T-helper 17 cell (primary cell): Measurements from ENCODE around the gene CCZ1. TPM values are rescaled to one million over a fixed set of nuclear protein-coding genes. Genes with fewer than 3 reads are reported as not detected.
"Not testable (repeated sequence)": the region's sequence is repeated elsewhere in the genome, so short reads cannot be mapped to it uniquely, and the experiment has no call there.

Source experiments
- ATAC-seq: fragments of 150-1000 bp; cut with Tn5 transposase; 2 replicates; pipeline ENCODE4 v1.10.0; 2021; ENCODE audit warnings: mild to moderate bottlenecking, moderate library complexity
- DNase-seq, 3 donors: peaks; one replicate each; pipeline versions ENCODE4 v3.0.0 to v3.0.0-alpha.2; 2020 to 2021
- H3K9me3 ChIP-seq: one replicate; pipeline ENCODE4 v1.7.0; 2013; ENCODE audit warnings: low read length, mild to moderate bottlenecking; ENCODE audit not compliant: control insufficient read depth, poor library complexity, severe bottlenecking
- H3K27ac Mint-ChIP-seq: one replicate; pipeline ENCODE4 v1.8.0; 2022; ENCODE audit warnings: mild to moderate bottlenecking, moderate library complexity, mixed read lengths
- H3K27me3 Mint-ChIP-seq: one replicate; pipeline ENCODE4 v1.8.0; 2022; ENCODE audit warnings: mixed read lengths
- H3K36me3 Mint-ChIP-seq: one replicate; pipeline ENCODE4 v1.8.0; 2022; ENCODE audit warnings: low read depth, mixed read lengths
- H3K4me1 Mint-ChIP-seq: one replicate; pipeline ENCODE4 v1.8.0; 2022; ENCODE audit warnings: mild to moderate bottlenecking, mixed read lengths
- H3K4me3 Mint-ChIP-seq: one replicate; pipeline ENCODE4 v1.8.0; 2022; ENCODE audit warnings: mild to moderate bottlenecking, moderate library complexity, mixed read lengths
- total RNA-seq, 4 donors: library from RNA in 2 of 4; stranded (reverse) in 2 of 4; gene quantifications; one replicate each; pipeline ENCODE4 v1.2.3 and lab custom pipeline; 2022 to 2026

Gene CCZ1
- total RNA-seq, 2 donors from 2014 or later, result 84.4 to 84.6 TPM

GRCh38 chr7:5879591-5879990 is 18.9 kb upstream of the CCZ1 start:
- H3K4me3 Mint-ChIP-seq, H3K36me3 Mint-ChIP-seq, H3K9me3 ChIP-seq, ATAC-seq, H3K4me1 Mint-ChIP-seq, DNase-seq, H3K27ac Mint-ChIP-seq, H3K27me3 Mint-ChIP-seq: not testable (repeated sequence)

DNA sequence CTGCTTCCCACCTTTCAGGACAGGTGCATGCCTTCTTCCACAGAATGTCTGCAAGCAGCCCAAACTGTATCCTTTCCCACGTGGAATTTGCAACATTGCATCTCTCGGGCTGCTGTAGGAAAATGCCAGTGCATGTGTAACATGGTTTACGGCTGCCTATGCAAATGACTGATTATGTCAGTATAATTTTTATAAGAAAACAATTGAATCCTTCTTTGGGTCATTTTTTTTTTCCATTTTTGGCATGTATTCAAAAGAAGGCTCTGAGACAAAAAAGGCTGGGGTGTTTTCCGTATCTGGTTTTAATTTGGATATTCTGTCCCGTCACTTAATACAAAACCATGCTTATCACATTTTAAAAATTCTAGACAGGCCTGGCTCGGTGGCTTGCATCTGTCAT is 18.4 kb upstream of the CCZ1 start:
- not testable (repeated sequence) for H3K36me3 Mint-ChIP-seq, DNase-seq, H3K27me3 Mint-ChIP-seq, ATAC-seq, H3K4me3 Mint-ChIP-seq, H3K27ac Mint-ChIP-seq, H3K4me1 Mint-ChIP-seq, H3K9me3 ChIP-seq

DNA sequence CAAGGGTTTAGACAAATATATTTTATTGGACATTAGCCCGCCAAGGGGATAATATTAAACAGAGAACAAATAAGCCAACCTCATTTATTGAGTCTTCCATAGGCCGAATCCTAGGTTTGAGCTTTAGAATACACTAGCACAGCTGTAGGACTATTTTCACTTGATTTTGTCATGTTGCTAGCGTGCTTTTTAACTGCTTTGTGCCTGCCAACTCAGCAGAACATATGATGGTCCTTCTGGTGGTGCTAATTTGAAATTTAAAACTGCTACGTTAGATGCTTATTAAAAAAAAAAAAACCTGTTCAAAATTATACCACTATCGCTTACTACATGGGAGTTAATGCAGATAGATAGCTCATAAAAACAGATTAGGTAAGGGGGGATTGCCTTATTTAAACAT is 14.1 kb upstream of the CCZ1 start:
- not testable (repeated sequence) for DNase-seq, H3K27ac Mint-ChIP-seq, ATAC-seq, H3K9me3 ChIP-seq, H3K4me3 Mint-ChIP-seq, H3K27me3 Mint-ChIP-seq, H3K36me3 Mint-ChIP-seq, H3K4me1 Mint-ChIP-seq

DNA sequence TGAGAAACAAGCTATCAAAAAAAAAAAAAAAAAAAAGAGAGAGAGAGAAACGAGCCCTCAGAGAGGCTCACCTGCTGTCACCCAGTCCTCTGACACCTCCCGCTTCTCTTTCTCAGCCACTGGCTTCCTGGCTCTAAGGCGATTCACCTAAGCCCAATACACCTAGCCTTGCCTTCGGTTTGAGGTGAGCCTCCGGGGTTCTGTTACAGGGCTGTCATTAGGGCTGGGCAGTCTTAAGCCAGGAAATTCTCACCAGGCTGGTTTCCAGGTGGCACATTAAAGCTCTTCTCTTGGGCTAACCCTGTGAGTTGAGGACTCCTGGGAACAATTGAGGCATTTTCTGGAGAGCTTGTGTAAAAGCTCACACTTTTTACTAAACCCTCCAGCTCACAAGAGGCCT is 10.5 kb upstream of the CCZ1 start:
- not testable (repeated sequence) for ATAC-seq, H3K36me3 Mint-ChIP-seq, DNase-seq, H3K9me3 ChIP-seq, H3K4me1 Mint-ChIP-seq, H3K27ac Mint-ChIP-seq, H3K4me3 Mint-ChIP-seq, H3K27me3 Mint-ChIP-seq

DNA sequence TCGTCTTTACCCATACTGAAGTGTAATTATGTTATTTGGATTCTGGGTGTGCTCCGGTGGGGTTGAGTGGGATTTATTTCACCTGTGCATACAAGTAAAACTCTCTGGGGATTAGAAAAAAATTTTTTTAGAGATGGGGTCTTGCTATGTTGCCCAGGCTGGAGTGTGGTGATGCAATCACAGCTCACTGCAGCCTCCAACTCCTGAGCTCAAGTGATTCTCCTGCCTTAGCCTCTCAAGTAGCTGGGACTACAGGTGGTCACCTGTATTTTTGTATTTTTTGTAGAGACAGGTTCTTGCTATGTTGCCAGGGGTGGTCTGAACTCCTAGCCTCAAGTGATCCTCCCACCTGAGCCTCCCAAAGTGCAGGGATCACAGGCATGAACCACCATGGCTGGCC is 8.3 kb upstream of the CCZ1 start:
- not testable (repeated sequence) for H3K4me3 Mint-ChIP-seq, H3K27ac Mint-ChIP-seq, H3K4me1 Mint-ChIP-seq, ATAC-seq, DNase-seq, H3K27me3 Mint-ChIP-seq, H3K36me3 Mint-ChIP-seq, H3K9me3 ChIP-seq

GRCh38 chr7:5892498-5892897 is 6.0 kb upstream of the CCZ1 start:
- no peak for DNase-seq
- no peaks in the 10 kb centered on the region for H3K36me3 Mint-ChIP-seq
- peaks cover 3% of the 10 kb centered on the region for H3K4me1 Mint-ChIP-seq
- no peak overlapping the region for H3K4me3 Mint-ChIP-seq
- no peak for ATAC-seq
- H3K27ac Mint-ChIP-seq, result no peak overlapping the region
- H3K27me3 Mint-ChIP-seq, result no peaks in the 10 kb centered on the region
- no peaks in the 10 kb centered on the region for H3K9me3 ChIP-seq

DNA sequence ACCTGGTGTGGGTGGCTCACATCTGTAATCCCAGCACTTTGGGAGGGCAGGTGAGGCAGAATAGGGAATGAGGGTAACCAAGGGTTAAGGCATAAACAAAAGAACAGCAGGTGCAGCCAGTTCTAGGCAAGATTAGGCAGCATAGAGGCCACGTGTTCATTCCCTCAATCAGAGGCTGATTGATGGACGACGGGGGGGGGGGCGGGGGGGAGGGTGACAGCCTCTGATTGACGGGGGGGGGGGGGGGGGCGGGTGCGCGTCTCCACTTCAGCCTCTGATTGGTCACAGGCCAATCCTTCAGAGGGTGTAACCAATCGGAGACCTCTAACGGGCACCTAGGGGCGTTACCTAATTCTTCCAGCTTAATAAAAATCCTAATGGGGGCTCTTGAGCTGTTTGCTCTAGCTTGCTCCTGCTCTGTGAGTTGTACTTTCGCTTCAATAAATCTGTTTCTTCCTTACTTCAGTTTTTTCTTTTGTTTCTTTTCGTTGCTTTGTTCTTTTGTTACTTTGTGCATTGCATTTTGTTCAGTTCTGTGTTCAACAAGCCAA is 1.1 kb upstream of the CCZ1 start:
- H3K36me3 Mint-ChIP-seq, DNase-seq, H3K9me3 ChIP-seq, H3K27me3 Mint-ChIP-seq, H3K27ac Mint-ChIP-seq, ATAC-seq, H3K4me1 Mint-ChIP-seq: not testable (repeated sequence)
- H3K4me3 Mint-ChIP-seq, result peak overlapping the region; percentile 22

- H3K36me3 Mint-ChIP-seq, H3K4me3 Mint-ChIP-seq, H3K27me3 Mint-ChIP-seq, H3K4me1 Mint-ChIP-seq, DNase-seq, H3K27ac Mint-ChIP-seq, H3K9me3 ChIP-seq, ATAC-seq: not testable (repeated sequence)
These were observed 4.5 kb downstream of the CCZ1 start for GRCh38 chr7:5903002-5903401.

DNA sequence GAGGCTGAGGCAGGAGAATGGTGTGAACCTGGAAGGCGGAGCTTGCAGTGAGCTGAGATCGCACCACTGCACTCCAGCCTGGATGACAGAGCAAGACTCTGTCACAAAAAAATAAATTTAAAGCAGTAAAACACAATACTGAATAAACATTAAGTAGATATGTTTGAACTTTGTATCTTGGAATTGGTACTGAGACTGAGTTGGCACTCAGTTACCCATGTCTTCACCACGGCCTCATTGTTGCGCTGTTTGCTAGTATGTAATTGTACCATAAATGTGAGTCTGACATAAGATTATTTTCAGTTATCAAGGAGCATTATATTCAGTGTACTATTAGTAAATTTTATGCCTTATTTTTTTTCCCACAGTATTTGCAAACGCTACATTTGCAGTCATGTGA is 6.2 kb downstream of the CCZ1 start:
- not testable (repeated sequence) for H3K27me3 Mint-ChIP-seq, H3K36me3 Mint-ChIP-seq, H3K4me1 Mint-ChIP-seq, DNase-seq, H3K9me3 ChIP-seq, H3K27ac Mint-ChIP-seq, H3K4me3 Mint-ChIP-seq, ATAC-seq

GRCh38 chr7:5908835-5909234 is 10.3 kb downstream of the CCZ1 start:
- not testable (repeated sequence) for ATAC-seq, H3K36me3 Mint-ChIP-seq, DNase-seq, H3K9me3 ChIP-seq, H3K4me3 Mint-ChIP-seq, H3K27me3 Mint-ChIP-seq, H3K27ac Mint-ChIP-seq, H3K4me1 Mint-ChIP-seq

DNA sequence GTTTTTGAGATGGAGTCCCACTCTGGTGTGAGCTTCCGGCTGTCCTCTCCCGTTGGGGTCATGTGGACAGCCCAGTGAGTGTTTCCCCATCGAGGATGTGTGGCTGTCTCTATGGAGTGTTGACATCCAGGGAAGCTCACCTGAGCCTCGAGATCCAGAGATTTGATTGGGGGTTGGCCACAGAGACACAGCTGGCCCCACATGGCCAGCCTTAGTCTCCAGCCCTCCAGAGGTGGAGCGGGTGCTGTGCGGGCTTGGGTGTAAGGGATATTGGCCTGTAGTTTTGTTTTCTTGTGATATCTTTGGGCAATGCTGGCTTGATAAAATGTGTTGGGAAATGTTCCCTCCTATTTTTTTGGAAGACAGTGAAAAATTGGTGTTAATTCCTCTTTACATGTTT is 18.0 kb downstream of the CCZ1 start:
- not testable (repeated sequence) for H3K4me1 Mint-ChIP-seq, H3K4me3 Mint-ChIP-seq, H3K27me3 Mint-ChIP-seq, DNase-seq, ATAC-seq, H3K9me3 ChIP-seq, H3K36me3 Mint-ChIP-seq, H3K27ac Mint-ChIP-seq

DNA sequence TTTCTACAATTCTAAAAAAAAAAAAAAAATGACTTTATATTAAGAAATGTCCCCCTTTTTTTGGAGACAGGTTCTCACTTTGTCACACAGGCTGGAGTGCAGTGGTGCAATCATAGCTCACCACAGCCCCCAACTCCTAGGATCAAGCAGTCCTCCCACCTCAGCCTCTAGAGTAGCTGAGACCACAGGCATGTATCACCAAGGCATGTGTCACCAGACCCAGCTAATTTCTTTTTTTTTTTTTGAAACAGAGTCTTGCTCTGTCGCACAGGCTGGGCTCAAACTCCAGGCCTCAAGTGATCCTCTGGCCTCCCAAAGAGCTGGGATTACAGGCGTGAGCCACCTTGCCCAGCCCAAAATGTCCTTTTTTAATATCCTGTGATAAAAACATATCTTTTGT is 25.6 kb downstream of the CCZ1 start:
- not testable (repeated sequence) for H3K27me3 Mint-ChIP-seq, ATAC-seq, DNase-seq, H3K27ac Mint-ChIP-seq, H3K4me3 Mint-ChIP-seq, H3K4me1 Mint-ChIP-seq, H3K36me3 Mint-ChIP-seq, H3K9me3 ChIP-seq

GRCh38 chr7:5924630-5925029 is 26.1 kb downstream of the CCZ1 start:
- not testable (repeated sequence) for H3K4me1 Mint-ChIP-seq, H3K9me3 ChIP-seq, H3K27ac Mint-ChIP-seq, H3K4me3 Mint-ChIP-seq, H3K36me3 Mint-ChIP-seq, H3K27me3 Mint-ChIP-seq, DNase-seq, ATAC-seq

DNA sequence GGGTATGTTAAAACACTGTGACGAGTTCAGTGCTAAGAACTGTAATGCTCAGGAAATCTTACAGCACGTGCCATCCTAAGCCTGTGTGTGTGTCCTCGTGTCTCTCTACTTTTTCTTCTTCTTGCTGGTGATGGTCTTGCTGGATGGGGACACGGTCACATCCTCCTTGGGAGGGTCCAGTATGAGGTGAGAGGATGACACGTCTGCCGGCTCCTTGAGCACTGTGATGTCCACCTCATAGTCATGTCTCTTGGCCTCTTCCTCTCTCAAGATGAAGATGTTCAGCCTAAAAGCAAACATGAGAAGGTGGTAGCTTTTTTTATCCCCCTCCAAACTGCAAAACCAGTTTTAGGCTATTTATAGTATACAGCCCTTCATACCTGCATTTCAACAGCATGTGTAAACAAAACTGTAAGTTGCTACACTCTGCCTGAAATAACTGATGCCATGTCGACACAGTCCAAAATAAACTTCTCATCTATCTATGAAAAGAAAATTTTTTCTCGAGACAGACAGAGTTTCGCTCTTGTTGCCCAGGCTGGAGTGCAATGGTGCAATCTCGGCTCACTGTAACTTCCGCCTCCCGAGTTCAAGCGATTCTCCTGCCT is 27.8 kb downstream of the CCZ1 start:
- H3K9me3 ChIP-seq, DNase-seq, H3K4me3 Mint-ChIP-seq, ATAC-seq, H3K36me3 Mint-ChIP-seq, H3K4me1 Mint-ChIP-seq, H3K27me3 Mint-ChIP-seq, H3K27ac Mint-ChIP-seq: not testable (repeated sequence)
